PFSK-1 (cell line): ENCODE results near the gene UBD.
A peak's percentile ranks its signal among the peaks of the same experiment; 100 is the strongest.

Experiments used
- FOXP2 ChIP-seq: optimal IDR thresholded peaks from 2 replicates; pipeline ENCODE3; 2011; ENCODE audit warnings: borderline replicate concordance, control low read depth, inconsistent platforms; ENCODE audit not compliant: insufficient read depth; ENCODE audit errors: extremely low read length, extremely low read depth
- POLR2AphosphoS5 ChIP-seq: IDR thresholded peaks from 2 replicates; pipeline ENCODE4 v1.6.1; 2012; ENCODE audit warnings: low read depth, mild to moderate bottlenecking, control low read depth, low read length, moderate library complexity
- SIN3A ChIP-seq: IDR thresholded peaks from 2 replicates; pipeline ENCODE4 v1.6.1; 2012; ENCODE audit warnings: mild to moderate bottlenecking, low read length, moderate library complexity, borderline replicate concordance; ENCODE audit not compliant: insufficient read depth
- TAF1 ChIP-seq: IDR thresholded peaks from 2 replicates; pipeline ENCODE4 v1.6.1; 2012; ENCODE audit warnings: low read length, control low read depth, borderline replicate concordance; ENCODE audit not compliant: insufficient read depth
- TF ChIP-seq, protein P1 (sequence below), 2 experiments: IDR thresholded peaks; 2 replicates each; pipeline versions ENCODE4 v1.6.1 to v1.8.0; 2011 to 2012; ENCODE audit warnings: low read depth in 2 of 2, low read length in 2 of 2, control low read depth in 1 of 2, inconsistent platforms in 1 of 2, mild to moderate bottlenecking in 1 of 2, moderate library complexity in 1 of 2; ENCODE audit not compliant: insufficient read depth in 1 of 2

Gene UBD

GRCh38 chr6:29598172-29598747 lies 38.7 kb upstream of the UBD start:
- TF ChIP-seq, protein P1, sequence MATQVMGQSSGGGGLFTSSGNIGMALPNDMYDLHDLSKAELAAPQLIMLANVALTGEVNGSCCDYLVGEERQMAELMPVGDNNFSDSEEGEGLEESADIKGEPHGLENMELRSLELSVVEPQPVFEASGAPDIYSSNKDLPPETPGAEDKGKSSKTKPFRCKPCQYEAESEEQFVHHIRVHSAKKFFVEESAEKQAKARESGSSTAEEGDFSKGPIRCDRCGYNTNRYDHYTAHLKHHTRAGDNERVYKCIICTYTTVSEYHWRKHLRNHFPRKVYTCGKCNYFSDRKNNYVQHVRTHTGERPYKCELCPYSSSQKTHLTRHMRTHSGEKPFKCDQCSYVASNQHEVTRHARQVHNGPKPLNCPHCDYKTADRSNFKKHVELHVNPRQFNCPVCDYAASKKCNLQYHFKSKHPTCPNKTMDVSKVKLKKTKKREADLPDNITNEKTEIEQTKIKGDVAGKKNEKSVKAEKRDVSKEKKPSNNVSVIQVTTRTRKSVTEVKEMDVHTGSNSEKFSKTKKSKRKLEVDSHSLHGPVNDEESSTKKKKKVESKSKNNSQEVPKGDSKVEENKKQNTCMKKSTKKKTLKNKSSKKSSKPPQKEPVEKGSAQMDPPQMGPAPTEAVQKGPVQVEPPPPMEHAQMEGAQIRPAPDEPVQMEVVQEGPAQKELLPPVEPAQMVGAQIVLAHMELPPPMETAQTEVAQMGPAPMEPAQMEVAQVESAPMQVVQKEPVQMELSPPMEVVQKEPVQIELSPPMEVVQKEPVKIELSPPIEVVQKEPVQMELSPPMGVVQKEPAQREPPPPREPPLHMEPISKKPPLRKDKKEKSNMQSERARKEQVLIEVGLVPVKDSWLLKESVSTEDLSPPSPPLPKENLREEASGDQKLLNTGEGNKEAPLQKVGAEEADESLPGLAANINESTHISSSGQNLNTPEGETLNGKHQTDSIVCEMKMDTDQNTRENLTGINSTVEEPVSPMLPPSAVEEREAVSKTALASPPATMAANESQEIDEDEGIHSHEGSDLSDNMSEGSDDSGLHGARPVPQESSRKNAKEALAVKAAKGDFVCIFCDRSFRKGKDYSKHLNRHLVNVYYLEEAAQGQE (IDR thresholded peaks at IDR 0.05; ENCODE audit: insufficient read depth in 1 of 2, low read depth in 2 of 2, low read length in 2 of 2), result no peak
- TF ChIP-seq TAF1 (no peak), SIN3A (no peak), POLR2AphosphoS5 (no peak; the same call in 1 of the 2 replicates), FOXP2 (no peak)

- TF ChIP-seq TAF1 (no peak), SIN3A (no peak), FOXP2 (no peak), POLR2AphosphoS5 (peak; percentile 42; the same call in 1 of the 2 replicates)
- TF ChIP-seq, protein P1 (IDR thresholded peaks at IDR 0.05; ENCODE audit: insufficient read depth in 1 of 2, low read depth in 2 of 2, low read length in 2 of 2), result no peak
Observed at GRCh38 chr6:29597184-29597583, 37.7 kb upstream of the UBD start.

DNA sequence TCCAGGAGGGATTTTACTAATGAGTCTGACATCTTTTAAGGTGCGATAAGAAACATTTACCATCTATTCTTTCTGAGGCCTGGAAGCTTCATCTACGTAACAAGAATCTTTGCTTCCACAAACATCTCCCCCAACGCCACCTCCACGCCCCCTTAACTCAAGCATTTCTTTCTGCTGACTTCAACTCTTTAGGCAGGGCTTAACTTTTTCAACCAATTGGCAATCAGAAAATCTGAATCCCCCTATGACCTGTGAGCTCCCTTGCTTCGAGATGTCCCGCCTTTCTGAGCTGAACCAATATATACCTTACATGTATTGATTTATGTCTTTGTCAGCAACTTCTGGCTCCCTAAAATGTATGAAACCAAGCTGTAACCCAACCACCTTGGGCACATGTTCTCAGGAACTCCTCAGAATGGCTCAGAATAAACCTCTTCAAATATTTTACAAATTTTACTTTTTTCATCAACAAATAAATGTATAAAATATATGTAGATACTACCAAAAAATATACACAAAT lies 36.9 kb upstream of the UBD start:
- TF ChIP-seq TAF1, result no peak
- TF ChIP-seq, protein P1 (IDR thresholded peaks at IDR 0.05; ENCODE audit: insufficient read depth in 1 of 2, low read depth in 2 of 2, low read length in 2 of 2), result no peak
- TF ChIP-seq POLR2AphosphoS5, result no peak
- TF ChIP-seq FOXP2, result no peak
- no peak for TF ChIP-seq SIN3A

DNA sequence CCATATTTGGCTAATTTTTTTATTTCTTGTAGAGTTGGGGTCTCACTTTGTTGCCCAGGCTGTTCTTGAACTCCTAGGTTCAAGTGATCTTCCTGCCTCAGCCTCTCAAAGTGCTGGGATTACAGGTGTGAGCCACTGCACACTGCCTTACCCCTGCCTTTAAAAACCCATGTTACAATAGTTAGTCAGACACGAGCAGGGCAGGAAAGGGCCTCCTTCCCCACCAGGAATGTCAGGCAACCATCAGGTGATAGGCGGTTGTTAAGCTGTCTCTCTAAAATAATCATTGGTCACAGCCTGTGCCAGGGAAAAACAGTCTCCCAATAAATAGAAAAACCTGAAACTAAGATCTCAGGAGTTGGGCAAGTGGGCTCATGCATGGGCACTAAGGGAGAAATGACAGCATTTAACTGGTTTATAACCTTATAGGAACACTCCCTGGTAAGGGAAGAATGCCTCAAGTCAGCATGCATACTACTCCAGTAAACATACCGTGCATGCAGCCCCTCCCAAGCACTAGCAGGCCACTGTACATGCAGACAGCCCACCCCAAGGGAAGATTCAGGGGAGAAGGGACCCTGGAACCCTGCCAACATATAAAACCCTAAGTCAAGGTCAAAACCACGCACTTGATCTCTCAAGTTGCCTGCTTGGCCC lies 33.8 kb upstream of the UBD start:
- TF ChIP-seq POLR2AphosphoS5, result no peak
- no peak for TF ChIP-seq SIN3A
- TF ChIP-seq TAF1, result no peak
- TF ChIP-seq, protein P1 (IDR thresholded peaks at IDR 0.05; ENCODE audit: insufficient read depth in 1 of 2, low read depth in 2 of 2, low read length in 2 of 2), result no peak
- TF ChIP-seq FOXP2, result no peak
